AG04450 (cell line): ENCODE data around the gene DEFB119. TPM values are rescaled to one million over a fixed set of nuclear protein-coding genes. Genes with fewer than 3 reads are reported as not detected.
"Not testable (repeated sequence)": the region's sequence is repeated elsewhere in the genome, so short reads cannot be mapped to it uniquely, and the experiment has no call there.

ENCODE experiments used
- CTCF ChIA-PET: fragments of 300-600, 350-600 bp; formaldehyde crosslinking; extraction: SDS; loops from one replicate; lab custom pipeline; 2022; ENCODE audit warnings: antibody characterized with exemption, inconsistent platforms; lab: Charles Lee
- POLR2A ChIA-PET: fragments of 350-600 bp; formaldehyde crosslinking; extraction: SDS; loops from one replicate; lab custom pipeline; 2021; ENCODE audit warnings: antibody characterized with exemption, inconsistent platforms; lab: Yijun Ruan, JAX
- DNase-seq: peaks from one replicate; pipeline ENCODE4 v3.0.0-alpha.2; 2011; ENCODE audit warnings: low read depth, low spot score
- H3K27ac ChIP-seq: one replicate; pipeline ENCODE4 v1.5.1; 2012; ENCODE audit warnings: low read depth, low read length, control low read depth
- H3K27me3 ChIP-seq: one replicate; pipeline ENCODE4 v1.6.0; 2012; ENCODE audit warnings: low read length; ENCODE audit not compliant: control insufficient read depth, insufficient read depth
- H3K4me3 ChIP-seq: 2 replicates; pipeline ENCODE4 v1.5.1; 2011; ENCODE audit warnings: mild to moderate bottlenecking, low read depth, low read length, control low read depth
- H3K9me3 ChIP-seq: 2 replicates; pipeline ENCODE4 v1.5.1; 2012; ENCODE audit warnings: low read length; ENCODE audit not compliant: control insufficient read depth, insufficient read depth
- CTCF ChIP-seq: IDR thresholded peaks from 2 replicates; pipeline ENCODE4 v1.5.1; 2011; ENCODE audit warnings: low read depth, low read length, control low read depth, inconsistent platforms
- polyA minus RNA-seq: library from RNA; depleted of rRNA, polyadenylated mRNA; stranded (reverse); fragments of >200 nt; gene quantifications from 2 replicates; pipeline ENCODE4 v1.2.3, GENCODE V29; 2011; rRNA and poly(A)+ RNA removed
- polyA plus RNA-seq: library from polyadenylated mRNA; depleted of rRNA; stranded (reverse); fragments of >200 nt; gene quantifications from 2 replicates; pipeline ENCODE4 v1.2.3, GENCODE V29; 2011; rRNA removed

The DEFB119 gene
- not detected in 2 replicates for polyA plus RNA-seq
- not detected in 2 replicates for polyA minus RNA-seq

- Histone ChIP-seq H3K27ac (no peak within 1 kb of the TSS), H3K27me3 (no peaks in the 10 kb centered on the region), H3K9me3 (no peaks in the 10 kb centered on the region; the same call in 1 of the 2 replicates), H3K4me3 (no peak within 1 kb of the TSS)
- no peak for TF ChIP-seq CTCF
- DNase-seq: no peak
- ChIA-PET CTCF (no interaction called here), POLR2A (no interaction called here)
Measured at GRCh38 chr20:31390490-31390889, at the start of gene DEFB119. DEFB119 (minus strand) TSS chr20:31390590; CDS start chr20:31390483, 107 bp downstream.

- POLR2A ChIA-PET: no interaction called here
- Histone ChIP-seq H3K9me3 (no peaks in the 10 kb centered on the region), H3K27me3 (no peaks in the 10 kb centered on the region), H3K4me3 (no peak overlapping the region), H3K27ac (no peak overlapping the region)
- DNase-seq: no peak
- CTCF ChIA-PET: interaction anchor here (0.8 kb wide), 1 partner anchor 30 kb away, joined by 3 read pairs; no protein-coding TSS in a partner anchor
- no peak for TF ChIP-seq CTCF
Measured at GRCh38 chr20:31430568-31431115, 40.3 kb upstream of the DEFB119 start.

GRCh38 chr20:31427576-31427975 is 37.2 kb upstream of the DEFB119 start:
- H3K9me3 ChIP-seq, CTCF ChIA-PET, H3K27ac ChIP-seq, H3K27me3 ChIP-seq, POLR2A ChIA-PET, DNase-seq, H3K4me3 ChIP-seq: not testable (repeated sequence)

GRCh38 chr20:31426891-31427551 is 36.6 kb upstream of the DEFB119 start:
- H3K27ac ChIP-seq, H3K9me3 ChIP-seq, CTCF ChIA-PET, H3K27me3 ChIP-seq, H3K4me3 ChIP-seq, POLR2A ChIA-PET, DNase-seq: not testable (repeated sequence)

- CTCF ChIA-PET: no interaction called here
Measured at GRCh38 chr20:31425797-31426196, 35.4 kb upstream of the DEFB119 start.

More at GRCh38 chr20:31425797-31426196, 35.4 kb upstream of the DEFB119 start:
- Histone ChIP-seq H3K27me3 (no peaks in the 10 kb centered on the region), H3K27ac (no peak overlapping the region), H3K9me3 (no peaks in the 10 kb centered on the region), H3K4me3 (no peak overlapping the region)
- POLR2A ChIA-PET: no interaction called here
- TF ChIP-seq CTCF: no peak
- DNase-seq: no peak
